HG02588 (cell line): ENCODE data around the gene PLAAT2.

Source experiments
- ATAC-seq: cut with Tn5 transposase; IDR thresholded peaks from one replicate; pipeline ENCODE4 v1.9.1; 2021; ENCODE audit warnings: mild to moderate bottlenecking, moderate library complexity; ENCODE audit not compliant: unreplicated experiment

PLAAT2 gene

GRCh38 chr11:63527667-63528066, 35.5 kb downstream of the PLAAT2 start:
- ATAC-seq, result no peak

GRCh38 chr11:63523151-63523550, 40.0 kb downstream of the PLAAT2 start:
- no peak for ATAC-seq

GRCh38 chr11:63521896-63522295, 41.3 kb downstream of the PLAAT2 start:
- ATAC-seq, result no peak

- no peak for ATAC-seq
Observed at GRCh38 chr11:63520606-63521170, 42.5 kb downstream of the PLAAT2 start.

GRCh38 chr11:63518548-63518947, 44.6 kb downstream of the PLAAT2 start:
- ATAC-seq, result no peak

GRCh38 chr11:63517156-63517555, 46.0 kb downstream of the PLAAT2 start:
- ATAC-seq, result no peak

GRCh38 chr11:63516109-63516508, 47.1 kb downstream of the PLAAT2 start:
- ATAC-seq, result no peak

- no peak for ATAC-seq
Observed at GRCh38 chr11:63512816-63513215, 50.4 kb downstream of the PLAAT2 start.

GRCh38 chr11:63511048-63511748, 52.0 kb downstream of the PLAAT2 start:
- ATAC-seq, result no peak

GRCh38 chr11:63510360-63511047, 52.7 kb downstream of the PLAAT2 start:
- ATAC-seq, result no peak

- no peak for ATAC-seq
Observed at GRCh38 chr11:63508745-63509144, 54.4 kb downstream of the PLAAT2 start.

GRCh38 chr11:63508009-63508408, 55.2 kb downstream of the PLAAT2 start:
- ATAC-seq, result no peak

- ATAC-seq, result no peak
Observed at GRCh38 chr11:63507511-63507910, 55.7 kb downstream of the PLAAT2 start.

- no peak for ATAC-seq
Observed at GRCh38 chr11:63506876-63507275, 56.3 kb downstream of the PLAAT2 start.

- ATAC-seq, result no peak
Observed at GRCh38 chr11:63505857-63506528, 57.2 kb downstream of the PLAAT2 start, which contains the start of gene LGALS12. TSS of gene LGALS12 (plus strand) at chr11:63506084. CDS start at chr11:63506459, 375 bp downstream.

- ATAC-seq, result no peak
Observed at GRCh38 chr11:63504933-63505586, 58.1 kb downstream of the PLAAT2 start.

GRCh38 chr11:63504054-63504453, 59.1 kb downstream of the PLAAT2 start:
- no peak for ATAC-seq

- no peak for ATAC-seq
Observed at GRCh38 chr11:63503492-63503891, 59.7 kb downstream of the PLAAT2 start.
